Measurements from ENCODE around the gene HOXA7.

The HOXA7 gene

DNA sequence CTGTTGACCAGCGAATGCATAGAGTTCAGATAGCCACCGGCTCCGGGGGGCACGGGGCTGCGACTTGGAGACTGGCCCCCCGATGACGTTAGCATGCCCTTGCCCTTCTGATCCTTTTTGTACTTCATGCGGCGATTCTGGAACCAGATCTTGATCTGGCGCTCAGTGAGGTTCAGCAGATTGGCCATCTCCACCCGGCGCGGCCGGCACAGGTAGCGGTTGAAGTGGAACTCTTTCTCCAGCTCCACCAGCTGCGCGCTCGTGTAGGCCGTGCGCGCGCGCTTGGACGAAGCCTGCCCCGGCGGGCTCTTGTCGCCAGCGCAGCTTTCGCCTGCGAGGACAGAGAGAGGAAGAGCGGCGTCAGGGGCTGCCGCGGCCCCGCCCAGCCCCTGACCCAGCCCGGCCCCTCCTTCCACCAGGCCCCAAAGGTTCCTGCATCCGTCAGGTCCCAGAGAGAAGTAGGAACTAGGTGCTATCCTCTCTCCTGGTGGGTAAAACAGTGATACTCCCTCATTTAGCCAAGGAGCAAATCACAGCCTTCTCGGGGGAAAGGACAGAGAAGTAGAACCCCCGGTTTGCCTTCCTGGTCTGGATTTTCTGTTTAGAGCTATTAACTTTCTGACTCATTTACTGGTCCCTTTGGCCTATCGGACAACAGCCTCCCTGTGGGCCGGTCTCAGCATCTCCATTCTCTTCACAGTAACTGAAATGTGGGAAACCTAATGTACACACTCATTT, 47.9 kb downstream of the HOXA7 start:
- no peak for DNase-seq (ENCODE audit: low read depth)
- no peak overlapping the region for H3K4me3 ChIP-seq (ENCODE audit: low read depth, low read length)
- TF ChIP-seq MYC (IDR thresholded peaks at IDR 0.05; ENCODE audit: low read depth, low read length) = no peak
- no peak for TF ChIP-seq MAX (IDR thresholded peaks at IDR 0.05; ENCODE audit: low read depth, low read length)
- TF ChIP-seq POLR2A (IDR thresholded peaks at IDR 0.05; ENCODE audit: extremely low read depth, insufficient read length) = no peak
- TF ChIP-seq CTCF (IDR thresholded peaks at IDR 0.05; ENCODE audit: low read depth, low read length) = no peak

GRCh38 chr7:27107391-27108381, 48.8 kb downstream of the HOXA7 start:
- no peak for DNase-seq (ENCODE audit: low read depth)
- H3K4me3 ChIP-seq (ENCODE audit: low read depth, low read length) = no peak overlapping the region
- no peak for TF ChIP-seq MAX (IDR thresholded peaks at IDR 0.05; ENCODE audit: low read depth, low read length)
- TF ChIP-seq POLR2A (IDR thresholded peaks at IDR 0.05; ENCODE audit: extremely low read depth, insufficient read length) = no peak
- TF ChIP-seq MYC (IDR thresholded peaks at IDR 0.05; ENCODE audit: low read depth, low read length) = no peak
- TF ChIP-seq CTCF (IDR thresholded peaks at IDR 0.05; ENCODE audit: low read depth, low read length) = no peak

DNA sequence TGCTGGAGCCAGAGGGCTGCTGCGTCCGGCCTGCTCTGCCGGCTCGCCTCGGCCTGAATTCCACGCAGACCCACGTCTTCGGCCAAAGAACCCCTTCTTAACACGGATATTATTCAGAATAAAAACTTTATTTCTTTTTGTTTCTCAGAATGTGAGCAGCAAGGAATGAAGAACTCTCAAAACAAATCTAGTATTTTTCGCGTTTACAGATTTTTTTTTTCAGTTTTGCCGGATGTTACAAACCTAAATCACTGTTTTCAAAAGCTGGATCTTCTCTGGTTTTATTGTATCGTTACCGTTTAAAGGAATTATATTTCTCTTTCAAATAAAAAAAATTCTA, 49.6 kb downstream of the HOXA7 start:
- TF ChIP-seq MYC (IDR thresholded peaks at IDR 0.05; ENCODE audit: low read depth, low read length) = no peak
- no peak for TF ChIP-seq MAX (IDR thresholded peaks at IDR 0.05; ENCODE audit: low read depth, low read length)
- TF ChIP-seq CTCF (IDR thresholded peaks at IDR 0.05; ENCODE audit: low read depth, low read length) = no peak
- no peak for TF ChIP-seq POLR2A (IDR thresholded peaks at IDR 0.05; ENCODE audit: extremely low read depth, insufficient read length)
- DNase-seq (ENCODE audit: low read depth) = no peak
- no peak overlapping the region for H3K4me3 ChIP-seq (ENCODE audit: low read depth, low read length)

DNA sequence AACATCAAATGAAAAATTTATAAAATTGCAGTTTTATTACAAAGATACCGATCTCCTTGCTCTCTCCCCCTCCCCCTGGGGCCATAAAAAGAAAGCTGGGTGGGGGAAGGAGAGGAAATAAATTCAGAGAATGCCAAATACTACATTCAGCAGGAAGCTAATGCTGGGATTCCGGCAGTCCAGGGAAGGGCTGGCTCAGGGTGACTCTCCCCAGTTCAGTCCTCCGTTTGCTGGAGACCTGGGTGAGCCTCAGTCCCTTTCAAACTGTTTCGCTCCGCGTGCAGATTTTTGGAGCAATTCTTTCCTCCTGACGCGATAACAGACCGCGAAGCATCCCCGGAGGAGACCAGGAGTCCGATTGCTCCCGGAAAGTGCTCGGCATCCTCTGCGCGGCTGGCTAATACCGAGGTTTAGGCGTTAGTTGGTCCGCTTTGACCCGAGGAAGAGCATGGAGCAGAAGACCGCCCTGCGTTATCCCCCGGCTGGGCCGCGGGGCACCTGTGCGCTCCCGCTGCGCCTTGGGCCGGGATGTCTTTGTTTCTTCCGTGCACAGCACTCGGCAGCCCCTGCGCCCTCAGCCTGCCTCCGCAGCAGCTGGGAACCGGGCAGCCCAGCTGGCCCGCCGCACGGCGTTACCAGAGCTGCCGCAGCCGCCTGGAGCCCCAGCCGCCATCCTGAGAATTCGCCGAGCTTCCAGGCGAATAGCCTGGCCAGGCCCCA, 50.1 kb downstream of the HOXA7 start:
- TF ChIP-seq MAX (IDR thresholded peaks at IDR 0.05; ENCODE audit: low read depth, low read length) (no peak), CTCF (IDR thresholded peaks at IDR 0.05; ENCODE audit: low read depth, low read length) (no peak), POLR2A (IDR thresholded peaks at IDR 0.05; ENCODE audit: extremely low read depth, insufficient read length) (no peak), MYC (IDR thresholded peaks at IDR 0.05; ENCODE audit: low read depth, low read length) (no peak)
- H3K4me3 ChIP-seq (ENCODE audit: low read depth, low read length) = no peak overlapping the region
- DNase-seq (ENCODE audit: low read depth) = no peak

GRCh38 chr7:27105301-27106031, 51.0 kb downstream of the HOXA7 start:
- H3K4me3 ChIP-seq (ENCODE audit: low read depth, low read length) = no peak overlapping the region
- DNase-seq (ENCODE audit: low read depth) = no peak
- TF ChIP-seq MAX (IDR thresholded peaks at IDR 0.05; ENCODE audit: low read depth, low read length) (no peak), MYC (IDR thresholded peaks at IDR 0.05; ENCODE audit: low read depth, low read length) (no peak), CTCF (IDR thresholded peaks at IDR 0.05; ENCODE audit: low read depth, low read length) (no peak), POLR2A (IDR thresholded peaks at IDR 0.05; ENCODE audit: extremely low read depth, insufficient read length) (no peak)

Data from NB4 (cell line).